HG03280 (cell line): Measurements from ENCODE around the gene CERS6.

Experiments
- ATAC-seq: cut with Tn5 transposase; IDR thresholded peaks from one replicate; pipeline ENCODE4 v1.9.1; 2021; ENCODE audit warnings: mild to moderate bottlenecking, moderate library complexity; ENCODE audit not compliant: unreplicated experiment

The CERS6 gene

GRCh38 chr2:168722592-168722991 is 266.5 kb downstream of the CERS6 start:
- ATAC-seq, result no peak

GRCh38 chr2:168723275-168723899 is 267.3 kb downstream of the CERS6 start:
- no peak for ATAC-seq

GRCh38 chr2:168726375-168726774 is 270.3 kb downstream of the CERS6 start:
- no peak for ATAC-seq

GRCh38 chr2:168727904-168728470 is 271.9 kb downstream of the CERS6 start:
- ATAC-seq, result no peak

- no peak for ATAC-seq
Observed at GRCh38 chr2:168729455-168729854, 273.4 kb downstream of the CERS6 start.

- ATAC-seq, result no peak
Observed at GRCh38 chr2:168730344-168730743, 274.3 kb downstream of the CERS6 start.

- ATAC-seq, result no peak
Observed at GRCh38 chr2:168731002-168731401, 274.9 kb downstream of the CERS6 start.

- no peak for ATAC-seq
Observed at GRCh38 chr2:168731616-168732015, 275.5 kb downstream of the CERS6 start.

- no peak for ATAC-seq
Observed at GRCh38 chr2:168732100-168732499, 276.0 kb downstream of the CERS6 start.

- no peak for ATAC-seq
Observed at GRCh38 chr2:168732506-168732905, 276.4 kb downstream of the CERS6 start.

- no peak for ATAC-seq
Observed at GRCh38 chr2:168734199-168734760, 278.2 kb downstream of the CERS6 start.

GRCh38 chr2:168736649-168737445 is 280.8 kb downstream of the CERS6 start:
- ATAC-seq, result no peak

- ATAC-seq, result no peak
Observed at GRCh38 chr2:168738062-168738461, 282.0 kb downstream of the CERS6 start.

- no peak for ATAC-seq
Observed at GRCh38 chr2:168740360-168740759, 284.3 kb downstream of the CERS6 start.

- no peak for ATAC-seq
Observed at GRCh38 chr2:168740788-168741187, 284.7 kb downstream of the CERS6 start.

- ATAC-seq, result no peak
Observed at GRCh38 chr2:168742258-168742932, 286.3 kb downstream of the CERS6 start.

- ATAC-seq, result no peak
Observed at GRCh38 chr2:168744844-168745243, 288.8 kb downstream of the CERS6 start.

GRCh38 chr2:168748461-168748860 is 292.4 kb downstream of the CERS6 start:
- no peak for ATAC-seq

GRCh38 chr2:168749297-168749696 is 293.2 kb downstream of the CERS6 start:
- no peak for ATAC-seq

GRCh38 chr2:168751104-168751740 is 295.1 kb downstream of the CERS6 start:
- ATAC-seq, result peak; percentile 73

GRCh38 chr2:168752361-168752760 is 296.3 kb downstream of the CERS6 start:
- ATAC-seq, result no peak
